Breast epithelium (tissue), 4 donors: ENCODE data around the gene FGGY. TPM values are rescaled to one million over a fixed set of nuclear protein-coding genes. Genes with fewer than 3 reads are reported as not detected.

ENCODE experiments used
- DNase-seq, 2 donors: peaks; one replicate each; pipeline ENCODE4 v3.0.0-alpha.2; 2019; ENCODE audit warnings: low spot score in 2 of 2
- H3K27ac ChIP-seq, 2 donors: fragments of 200-600 bp; sonication (generic) in 1 of 2; one replicate each; pipeline ENCODE4 v1.5.1; 2016 to 2019; ENCODE audit warnings: mild to moderate bottlenecking in 1 of 2
- H3K27me3 ChIP-seq, 2 donors: fragments of 200-600 bp; sonication (generic) in 1 of 2; one replicate each; pipeline versions ENCODE4 v1.5.1 to v1.6.0; 2017 to 2019; ENCODE audit warnings: control low read depth in 1 of 2, mild to moderate bottlenecking in 1 of 2
- H3K36me3 ChIP-seq: fragments of 200-600 bp; one replicate; pipeline ENCODE4 v1.5.1; 2019
- H3K4me1 ChIP-seq, 2 donors: fragments of 200-600 bp; sonication (generic); one replicate each; pipeline ENCODE4 v1.5.1; 2016 to 2019; ENCODE audit warnings: control low read depth in 1 of 2
- H3K4me3 ChIP-seq, 3 donors: fragments of 200-600 bp; sonication (generic); 1 replicate in 2 of 3; 2 replicates in 1 of 3; pipeline ENCODE4 v1.5.1; 2016 to 2019; ENCODE audit warnings: mild to moderate bottlenecking in 3 of 3, moderate library complexity in 2 of 3
- H3K9me3 ChIP-seq, 2 donors: fragments of 200-600 bp; sonication (generic) in 1 of 2; one replicate each; pipeline ENCODE4 v1.5.1; 2016 to 2019; ENCODE audit warnings: control low read depth in 1 of 2
- CTCF ChIP-seq, 3 donors: fragments of 450-650 bp; IDR thresholded peaks; one replicate each; pipeline ENCODE4 v1.5.1; 2016 to 2017; ENCODE audit warnings: antibody characterized with exemption in 3 of 3, mild to moderate bottlenecking in 3 of 3, moderate library complexity in 3 of 3
- POLR2A ChIP-seq: fragments of 450-650 bp; IDR thresholded peaks from one replicate; pipeline ENCODE4 v1.6.1; 2016; ENCODE audit warnings: antibody characterized with exemption, mild to moderate bottlenecking, moderate library complexity
- POLR2AphosphoS5 ChIP-seq, 3 donors: sonication (generic); formaldehyde crosslinking; IDR thresholded peaks; one replicate each; pipeline ENCODE4 v1.6.1; 2017; ENCODE audit warnings: antibody characterized with exemption in 3 of 3
- intact Hi-C: fragments of 100-400 bp; cut with DNase I; formaldehyde crosslinking; loops from one replicate; pipeline ENCODE4 v1.15.1; 2023; ENCODE audit warnings: low total_unique reads
- total RNA-seq, 3 donors: library from RNA; depleted of rRNA; stranded (reverse); fragments of >200 nt; gene quantifications; one replicate each; pipeline ENCODE4 v1.1.0, GENCODE V29; 2016

The FGGY gene
- total RNA-seq, 3 donors from 2014 or later = 16.2 to 50.3 (median 29.2) TPM

GRCh38 chr1:59737638-59738037 lies 440.7 kb downstream of the FGGY start:
- TF ChIP-seq POLR2AphosphoS5 (IDR thresholded peaks at IDR 0.05) (no peak), POLR2A (no peak), CTCF (IDR thresholded peaks at IDR 0.05) (no peak)
- no peak overlapping the region for H3K27ac ChIP-seq

GRCh38 chr1:59738152-59738551 lies 441.3 kb downstream of the FGGY start:
- H3K36me3 ChIP-seq = no peaks in the 10 kb centered on the region
- intact Hi-C loops = no loop called here
- no peaks in the 10 kb centered on the region for H3K9me3 ChIP-seq
- no peak for TF ChIP-seq CTCF (IDR thresholded peaks at IDR 0.05)
- H3K27ac ChIP-seq = peak overlapping the region in 1 of 2 donors; percentile 3
- H3K4me3 ChIP-seq = no peak overlapping the region
- no peaks in the 10 kb centered on the region for H3K4me1 ChIP-seq
- H3K27me3 ChIP-seq = no peaks in the 10 kb centered on the region
- DNase-seq = no peak

More at GRCh38 chr1:59737638-59738037, 440.7 kb downstream of the FGGY start:
- H3K4me3 ChIP-seq = no peak overlapping the region
- no peaks in the 10 kb centered on the region for H3K36me3 ChIP-seq
- H3K9me3 ChIP-seq = no peaks in the 10 kb centered on the region
- no peak for DNase-seq
- H3K27me3 ChIP-seq = no peaks in the 10 kb centered on the region
- H3K4me1 ChIP-seq = no peaks in the 10 kb centered on the region
- intact Hi-C loops = no loop called here

- Histone ChIP-seq H3K4me1 (no peaks in the 10 kb centered on the region), H3K27me3 (no peaks in the 10 kb centered on the region), H3K9me3 (no peaks in the 10 kb centered on the region), H3K4me3 (no peak overlapping the region), H3K36me3 (no peaks in the 10 kb centered on the region), H3K27ac (peak overlapping the region; percentile 3 to 34)
- TF ChIP-seq POLR2A (no peak), POLR2AphosphoS5 (IDR thresholded peaks at IDR 0.05) (no peak), CTCF (IDR thresholded peaks at IDR 0.05) (no peak)
- intact Hi-C loops = no loop called here
- no peak for DNase-seq
Measured at GRCh38 chr1:59738591-59739015, 441.7 kb downstream of the FGGY start.

GRCh38 chr1:59739111-59739510 lies 442.2 kb downstream of the FGGY start:
- intact Hi-C loops = no loop called here
- H3K27ac ChIP-seq = peak overlapping the region; percentile 3 to 34
- TF ChIP-seq POLR2A (no peak), POLR2AphosphoS5 (IDR thresholded peaks at IDR 0.05) (no peak), CTCF (IDR thresholded peaks at IDR 0.05) (no peak)
- H3K9me3 ChIP-seq = no peaks in the 10 kb centered on the region
- H3K4me1 ChIP-seq = no peaks in the 10 kb centered on the region
- DNase-seq = no peak
- no peaks in the 10 kb centered on the region for H3K36me3 ChIP-seq
- H3K27me3 ChIP-seq = no peaks in the 10 kb centered on the region
- no peak overlapping the region for H3K4me3 ChIP-seq

- no peaks in the 10 kb centered on the region for H3K9me3 ChIP-seq
- H3K27ac ChIP-seq = peak overlapping the region; percentile 41 to 70
- H3K4me3 ChIP-seq = no peak overlapping the region
- intact Hi-C loops = no loop called here
- no peaks in the 10 kb centered on the region for H3K27me3 ChIP-seq
- H3K36me3 ChIP-seq = no peaks in the 10 kb centered on the region
- no peaks in the 10 kb centered on the region for H3K4me1 ChIP-seq
- TF ChIP-seq CTCF (IDR thresholded peaks at IDR 0.05) (no peak), POLR2AphosphoS5 (IDR thresholded peaks at IDR 0.05) (no peak), POLR2A (no peak)
- DNase-seq = no peak
Measured at GRCh38 chr1:59742526-59742925, 445.6 kb downstream of the FGGY start.
